Ramos (cell line): ENCODE measurements around the gene AACS.
"Not testable (repeated sequence)": the region's sequence is repeated elsewhere in the genome, so short reads cannot be mapped to it uniquely, and the experiment has no call there.

Experiments used
- in situ Hi-C: fragments of 300-500 bp; cut with MboI; formaldehyde crosslinking; loops from one replicate; pipeline ENCODE4 v1.14.3; 2022; ENCODE audit warnings: low sequenced_read_pairs; ENCODE audit not compliant: unreplicated experiment

Gene AACS

DNA sequence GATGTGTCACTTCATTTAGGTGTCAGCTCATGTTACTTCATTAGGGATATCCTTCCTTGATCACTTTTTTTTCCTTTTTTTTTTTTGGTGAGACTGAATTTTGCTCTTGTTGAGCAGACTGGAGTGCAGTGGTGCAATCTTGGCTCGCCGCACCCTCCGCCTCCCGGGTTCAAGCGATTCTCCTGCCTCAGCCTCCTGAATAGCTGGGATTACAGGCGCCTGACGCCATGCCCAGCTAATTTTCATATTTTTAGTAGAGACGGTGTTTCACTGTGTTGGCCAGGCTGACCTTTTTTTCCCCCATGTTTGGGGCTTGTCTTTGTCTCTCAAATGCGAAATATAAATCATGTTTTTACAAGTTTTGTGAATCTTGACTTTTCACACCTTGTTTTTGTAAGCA lies 9.6 kb upstream of the AACS start:
- in situ Hi-C loops, result no loop called here

DNA sequence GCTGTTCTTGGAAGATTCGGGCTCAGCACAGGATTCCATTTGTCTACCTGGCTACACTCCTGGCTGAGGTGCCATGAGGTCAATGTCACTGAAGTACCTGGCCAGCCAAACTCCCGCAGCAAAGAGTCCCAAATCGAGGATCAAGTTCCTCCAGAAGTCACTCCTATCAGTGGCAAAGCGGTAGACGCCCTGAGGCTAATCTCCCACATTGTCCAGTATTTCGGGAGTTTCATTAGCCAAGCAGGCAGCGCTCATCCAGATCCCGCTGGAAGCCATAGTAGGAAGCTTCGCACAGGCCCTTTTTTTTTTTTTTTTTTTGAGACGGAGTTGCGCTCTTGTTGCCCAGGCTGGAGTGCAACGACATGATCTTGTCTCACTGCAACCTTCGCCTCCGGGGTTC lies 8.9 kb upstream of the AACS start:
- in situ Hi-C loops, result no loop called here

DNA sequence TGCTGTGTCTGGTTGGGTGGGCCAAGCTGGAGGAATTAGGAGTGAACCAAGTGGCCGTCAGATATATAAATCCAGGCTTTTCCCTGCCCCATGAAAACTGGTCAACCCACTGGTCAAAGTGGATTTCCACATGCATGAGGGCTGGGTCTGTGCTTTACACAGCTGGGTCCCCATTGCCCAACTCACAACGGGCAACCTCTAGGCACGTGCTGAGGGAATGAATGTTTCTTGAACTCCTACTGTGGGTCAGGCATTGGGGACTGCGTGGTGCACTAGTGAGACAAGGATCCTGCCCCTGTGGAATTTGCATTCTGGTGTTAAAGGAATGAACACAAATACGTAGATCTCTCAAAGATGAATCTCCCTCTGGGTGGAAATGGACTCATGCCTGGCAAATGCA lies 7.5 kb upstream of the AACS start:
- in situ Hi-C loops, result no loop called here

DNA sequence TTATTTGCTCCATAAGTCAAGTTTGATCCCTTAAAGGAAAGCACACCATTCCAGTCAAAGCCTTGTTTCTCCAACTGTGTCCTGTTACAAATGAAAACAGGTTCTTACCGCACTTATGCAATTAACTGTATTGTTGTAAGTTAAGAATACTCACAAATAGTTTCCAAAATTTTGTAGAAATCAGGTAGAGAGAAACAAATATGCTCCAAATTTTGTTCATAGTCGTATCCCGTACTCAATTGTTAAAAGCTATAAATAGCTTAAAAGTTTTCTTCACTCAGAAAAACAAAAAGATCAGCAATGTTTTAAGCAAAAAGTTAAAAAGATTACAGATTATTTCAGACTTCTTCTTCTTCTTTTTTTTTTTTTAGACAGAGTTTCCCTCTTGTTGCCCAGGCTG lies 4.0 kb upstream of the AACS start:
- in situ Hi-C loops, result no loop called here

DNA sequence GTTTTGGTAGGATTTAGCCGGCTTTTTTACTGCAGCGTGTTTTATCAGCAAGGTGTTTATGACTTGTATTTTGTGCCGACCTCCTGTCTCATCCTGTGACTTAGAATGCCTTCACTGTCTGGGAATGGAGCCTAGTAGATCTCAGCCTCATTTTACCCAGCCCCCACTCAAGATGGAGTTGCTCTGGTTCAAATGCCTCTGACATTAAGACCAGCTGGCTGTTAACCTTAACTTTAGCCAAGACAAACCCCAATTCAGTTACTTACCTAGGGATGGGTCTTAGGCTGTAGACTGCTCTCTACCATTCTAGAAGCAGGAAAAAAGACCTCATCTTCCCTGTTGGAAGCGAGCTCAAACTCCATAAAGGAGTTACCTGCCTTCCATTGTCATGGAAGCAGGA lies 1.7 kb upstream of the AACS start:
- in situ Hi-C loops, result not testable (repeated sequence)

DNA sequence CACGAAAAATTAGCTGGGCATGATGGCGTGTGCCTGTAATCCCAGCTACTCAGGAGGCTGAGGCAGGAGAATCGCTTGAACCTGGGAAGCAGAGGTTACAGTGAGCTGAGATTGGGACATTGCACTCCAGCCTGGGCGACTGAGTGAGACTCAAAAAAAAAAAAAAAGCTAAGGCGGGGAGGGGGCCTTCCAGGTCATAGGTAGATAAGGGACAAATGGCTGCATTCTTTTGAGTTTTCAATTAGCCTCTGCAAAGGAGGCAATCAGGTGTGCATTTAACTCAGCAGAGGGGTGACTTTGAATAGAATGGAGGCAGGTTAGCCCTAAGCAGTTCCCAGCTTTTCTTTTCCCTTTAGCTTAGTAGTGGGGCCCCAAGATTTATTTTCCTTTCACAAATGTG lies 743 bp upstream of the AACS start:
- in situ Hi-C loops, result no loop called here

DNA sequence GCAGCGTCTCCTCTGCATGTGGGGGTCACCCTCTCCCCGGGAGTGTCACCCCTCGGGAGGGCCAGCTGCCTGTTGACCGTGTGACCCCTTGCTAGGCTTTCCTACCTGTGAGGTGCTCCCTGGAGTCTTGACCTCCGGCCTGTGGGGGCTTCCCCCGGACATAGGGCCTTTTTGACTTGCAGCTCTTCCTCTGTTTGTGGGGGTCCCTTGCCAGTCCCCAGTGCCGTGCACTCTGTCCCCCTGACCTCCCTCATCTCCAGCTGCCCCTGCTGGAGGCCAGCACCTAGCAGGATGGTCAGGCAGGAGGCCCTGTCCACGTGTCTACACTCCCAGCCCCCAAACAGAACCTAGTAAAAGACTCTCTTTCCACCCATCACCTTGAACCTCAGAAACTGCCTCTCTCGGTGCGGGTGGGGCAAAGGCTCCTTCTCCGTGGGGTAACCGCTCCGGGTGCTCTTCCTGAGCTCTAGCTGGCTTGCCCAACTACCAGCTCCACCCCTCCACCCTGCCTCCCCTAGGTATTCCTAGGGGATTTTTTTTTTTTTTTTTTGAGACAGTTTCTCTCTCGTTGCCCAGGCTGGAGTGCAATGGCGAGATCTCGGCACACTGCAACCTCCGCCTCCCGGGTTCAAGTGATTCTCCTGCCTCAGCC lies 810 bp downstream of the AACS start:
- in situ Hi-C loops, result no loop called here

DNA sequence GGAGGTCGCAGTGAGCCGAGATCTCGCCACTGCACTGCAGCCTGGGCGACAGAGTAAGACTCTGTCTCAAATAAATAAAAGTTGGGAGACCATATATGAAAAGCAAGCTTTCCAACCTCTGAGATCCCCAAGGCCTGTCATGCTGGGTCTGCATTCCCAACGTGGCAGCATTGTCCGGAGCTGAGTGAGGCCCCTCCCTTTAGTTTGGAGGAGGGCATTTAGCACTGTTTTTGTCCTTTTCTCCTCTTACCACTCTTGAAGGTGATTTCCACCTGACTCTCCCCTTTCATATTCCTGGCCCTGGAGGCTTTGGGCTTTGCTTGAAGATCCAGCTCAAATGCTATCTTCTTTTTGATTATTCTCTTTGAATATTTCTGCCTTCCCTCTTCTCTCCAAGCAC lies 3.2 kb downstream of the AACS start:
- in situ Hi-C loops, result no loop called here

DNA sequence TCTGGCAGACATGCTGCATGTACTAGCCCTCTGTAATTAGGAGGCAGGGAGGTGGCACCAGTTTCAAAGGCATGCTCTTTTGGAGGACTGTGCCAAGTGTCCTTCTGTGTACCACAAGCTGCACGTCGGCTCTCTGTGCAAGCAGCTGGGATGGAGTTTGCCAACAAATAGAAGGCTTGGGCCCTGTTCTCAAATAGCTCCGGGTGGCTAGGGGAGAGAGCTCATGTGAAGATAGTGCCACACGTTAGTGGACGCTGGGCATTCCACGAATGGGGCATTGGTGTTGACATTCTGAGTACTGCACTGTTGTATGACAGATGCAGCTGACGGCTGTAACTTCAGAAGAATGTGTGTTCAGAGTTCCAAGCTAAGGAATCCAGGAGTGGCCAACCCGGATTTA lies 4.4 kb downstream of the AACS start:
- in situ Hi-C loops, result no loop called here

DNA sequence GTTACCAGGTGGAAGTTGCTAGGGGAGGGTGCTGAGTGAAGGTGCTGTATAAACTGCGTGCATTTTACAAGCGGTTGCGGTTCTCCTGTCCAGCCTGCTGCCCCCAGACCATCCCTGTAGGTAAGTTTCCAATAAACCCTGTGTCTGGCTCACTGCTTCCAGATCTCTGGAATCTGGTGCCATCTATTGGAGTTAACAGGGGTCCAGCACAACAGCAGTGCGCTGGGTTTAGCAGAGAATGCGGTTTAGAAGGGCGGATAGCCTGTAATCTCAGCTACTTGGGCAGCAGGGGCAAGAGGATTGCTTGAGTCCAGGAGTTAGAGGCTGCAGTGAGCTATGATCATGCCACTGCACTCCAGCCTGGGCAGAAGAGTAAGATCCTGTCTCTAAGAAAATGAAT lies 4.9 kb downstream of the AACS start:
- in situ Hi-C loops, result no loop called here

DNA sequence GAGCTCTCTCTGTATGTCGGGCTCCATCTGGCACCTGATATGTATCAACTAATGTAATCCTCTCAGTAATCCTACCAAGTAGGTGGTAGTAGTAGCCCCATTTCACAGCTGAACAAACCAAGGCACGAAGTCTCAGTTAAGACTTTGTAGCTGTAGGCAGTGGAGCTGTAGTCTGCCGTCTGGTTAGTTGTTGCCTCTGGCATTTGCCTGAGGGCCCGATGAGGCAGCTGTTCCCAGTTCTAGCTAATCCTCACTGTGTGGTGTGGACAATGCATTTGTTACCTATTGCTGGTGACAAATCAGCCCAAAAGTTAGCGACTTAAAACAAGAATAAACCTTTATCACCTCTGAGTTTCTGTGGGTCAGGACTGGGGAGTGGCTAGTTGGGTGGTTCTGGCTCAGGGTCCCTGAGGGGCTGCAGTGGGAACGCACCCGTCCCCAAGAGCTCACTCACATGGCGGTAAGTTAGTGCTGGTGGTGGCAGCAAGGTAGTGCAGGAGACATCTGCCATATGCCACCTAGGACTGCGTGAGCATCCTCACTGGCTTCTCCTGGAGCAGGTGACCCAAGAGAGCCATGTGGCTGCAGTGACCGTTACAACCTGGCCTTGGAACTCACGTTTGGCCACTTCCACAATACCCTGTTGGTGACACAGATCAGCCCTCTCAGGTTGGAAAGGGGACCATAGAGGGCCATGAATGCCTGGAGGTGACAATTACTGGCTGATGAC lies 5.6 kb downstream of the AACS start:
- in situ Hi-C loops, result no loop called here

DNA sequence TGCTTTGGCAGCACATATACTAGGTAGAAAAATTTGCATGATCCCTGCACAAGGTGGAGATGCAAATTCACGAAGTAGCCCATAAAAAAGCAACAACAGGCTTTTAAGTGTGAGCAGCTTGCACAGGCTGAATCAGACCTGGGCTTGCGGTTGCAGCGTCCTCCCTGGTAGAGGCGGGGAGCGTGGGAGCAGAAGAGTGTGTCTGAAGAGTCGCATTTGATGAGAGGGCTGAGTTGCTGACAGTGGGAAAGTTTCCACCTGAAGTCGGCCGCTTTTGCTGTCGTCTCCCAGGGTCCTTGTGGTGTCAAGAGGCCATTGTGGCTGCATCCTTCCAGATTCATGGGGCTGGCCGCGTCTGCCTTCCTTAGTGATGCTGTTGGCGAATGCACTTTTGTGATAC lies 6.2 kb downstream of the AACS start:
- in situ Hi-C loops, result no loop called here

DNA sequence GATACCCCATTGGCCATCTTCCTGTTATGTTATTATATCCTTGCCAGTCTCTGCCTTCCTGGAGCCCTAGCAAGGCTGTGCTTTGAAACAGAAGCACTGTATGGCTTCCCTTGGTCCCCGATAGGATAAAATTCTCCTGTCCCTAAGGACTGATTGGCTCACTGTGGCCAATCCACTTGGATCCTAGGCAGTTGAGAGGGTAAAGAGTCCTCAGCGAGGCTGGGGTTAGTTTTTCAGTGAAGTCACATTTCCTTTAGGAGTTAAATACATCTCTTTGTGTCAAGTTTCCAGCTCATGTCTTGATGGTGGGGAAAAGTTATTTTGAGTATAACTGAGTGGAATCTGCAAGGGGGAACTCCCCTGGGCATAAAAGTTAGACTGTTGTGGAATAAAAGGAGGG lies 7.3 kb downstream of the AACS start:
- in situ Hi-C loops, result no loop called here

DNA sequence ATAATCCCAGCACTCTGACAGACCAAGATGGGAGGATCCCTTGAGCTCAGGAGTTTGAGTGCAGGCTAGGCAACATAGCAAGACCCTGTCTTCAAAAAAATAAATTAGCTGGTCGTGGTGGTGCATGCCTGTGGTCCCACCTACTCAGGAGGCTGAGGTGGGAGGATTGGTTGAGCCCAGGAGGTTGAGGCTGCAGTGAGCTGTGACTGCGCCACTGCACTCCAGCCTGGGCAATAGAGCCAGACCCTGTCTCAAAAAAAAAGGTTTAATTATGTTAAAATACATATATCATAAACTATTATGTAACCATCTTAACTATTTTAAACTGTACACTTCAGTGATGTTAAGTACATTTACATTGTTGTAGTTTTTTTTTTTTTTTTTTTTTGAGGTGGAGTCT lies 9.1 kb downstream of the AACS start:
- in situ Hi-C loops, result not testable (repeated sequence)

DNA sequence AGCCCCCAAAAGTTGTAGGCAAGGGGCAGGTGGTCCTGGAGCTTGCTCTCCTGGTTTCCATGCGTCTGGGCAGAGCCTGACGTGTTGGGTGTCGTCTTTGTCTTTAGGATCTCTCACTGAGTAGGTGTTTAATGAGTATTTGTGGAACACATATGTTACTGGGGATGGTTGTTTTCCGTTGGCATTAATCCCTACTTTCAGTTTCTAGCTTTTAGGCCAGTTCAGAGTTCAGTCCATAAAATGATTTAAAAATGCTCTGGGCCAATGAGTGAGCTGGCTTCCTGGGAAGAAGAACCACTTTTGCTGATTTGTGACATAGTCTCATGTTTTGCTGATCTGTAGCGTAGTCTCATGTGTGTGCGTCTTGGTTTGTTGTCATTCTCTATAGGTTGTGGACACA lies 10.9 kb downstream of the AACS start:
- in situ Hi-C loops, result no loop called here

DNA sequence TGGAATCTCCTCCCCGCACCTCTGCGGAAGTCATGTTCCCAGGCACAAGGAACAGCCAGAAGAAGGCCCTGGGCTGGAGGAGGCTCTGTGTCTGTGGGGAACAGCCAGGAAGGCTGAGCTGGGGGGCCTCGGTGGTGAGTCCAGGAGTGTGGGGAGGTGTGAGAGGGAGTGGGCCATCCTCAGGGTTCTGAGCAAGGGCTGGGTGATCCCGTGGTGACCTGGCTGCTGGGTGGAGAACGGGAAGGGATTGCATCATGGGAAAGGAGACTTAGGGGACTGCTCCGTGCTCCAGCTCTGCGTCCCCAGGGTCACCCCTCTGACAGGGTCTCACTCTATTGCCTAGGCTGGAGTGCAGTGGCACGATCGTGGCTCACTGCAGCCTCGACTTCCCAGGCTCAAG lies 13.8 kb downstream of the AACS start:
- in situ Hi-C loops, result no loop called here

DNA sequence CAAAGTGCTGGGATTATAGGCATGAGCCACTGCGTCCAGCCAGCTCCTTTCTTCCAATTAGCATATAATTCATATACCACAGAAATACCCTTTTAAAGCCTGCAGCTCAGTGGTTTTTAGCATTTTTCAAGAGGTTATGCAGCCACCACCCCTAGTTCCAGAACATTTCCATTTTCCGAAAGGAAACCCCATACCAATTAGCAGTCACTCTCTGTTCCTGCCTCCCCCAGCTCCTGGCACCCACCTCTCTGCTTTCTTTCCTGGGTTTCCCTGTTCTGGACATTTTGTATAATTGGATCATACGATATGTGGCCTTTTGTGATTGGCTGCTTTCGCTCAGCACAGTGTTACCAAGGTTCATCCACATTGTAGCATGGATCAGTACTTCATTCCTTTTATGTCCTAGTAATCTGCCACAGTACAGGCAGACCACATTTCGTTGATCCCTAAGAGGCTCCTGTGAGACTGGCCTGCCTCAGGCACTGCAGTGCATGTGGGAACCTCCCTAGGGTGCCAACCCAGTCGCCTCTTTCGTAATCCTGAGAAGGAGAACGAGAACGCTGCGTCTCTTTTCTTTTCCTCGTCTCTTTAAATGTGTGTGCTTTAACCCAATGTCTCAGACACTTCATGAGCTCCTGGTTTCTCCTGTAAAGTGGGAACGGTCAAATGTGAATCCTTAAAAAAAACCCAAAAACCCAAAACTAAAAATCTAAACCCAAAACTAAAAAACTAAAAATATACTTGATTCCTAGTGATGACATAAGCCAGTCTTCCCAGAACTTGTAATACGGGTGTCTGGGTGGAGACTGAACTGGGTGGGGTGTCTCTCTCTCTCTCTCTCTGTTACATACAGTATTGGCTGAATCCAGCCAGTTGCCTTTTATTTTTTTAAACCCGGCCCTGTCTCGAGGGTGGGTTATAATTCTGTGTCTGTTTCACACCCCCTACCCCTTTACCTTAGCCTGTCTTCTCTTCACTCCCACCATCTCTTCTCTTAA lies 14.7 kb downstream of the AACS start:
- in situ Hi-C loops, result no loop called here

DNA sequence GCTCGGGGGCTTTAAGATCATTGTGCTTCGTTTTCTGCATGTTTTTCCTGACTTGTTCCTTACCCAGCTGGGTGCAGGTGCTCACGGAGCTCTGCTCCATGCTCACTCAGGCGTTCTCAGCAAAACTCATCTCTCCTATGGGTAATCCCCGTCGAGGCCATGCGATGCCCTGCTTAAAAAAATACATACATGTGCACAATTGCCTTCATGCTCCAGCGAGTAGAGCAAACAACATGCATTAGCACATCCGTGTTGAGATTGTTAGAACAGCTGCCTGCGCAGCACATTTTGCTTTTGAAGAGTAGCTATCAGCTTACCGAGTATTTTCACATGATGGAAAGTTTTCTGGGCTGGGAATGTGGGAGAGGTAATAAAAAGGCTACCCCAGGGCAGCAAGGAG lies 16.2 kb downstream of the AACS start:
- in situ Hi-C loops, result no loop called here

DNA sequence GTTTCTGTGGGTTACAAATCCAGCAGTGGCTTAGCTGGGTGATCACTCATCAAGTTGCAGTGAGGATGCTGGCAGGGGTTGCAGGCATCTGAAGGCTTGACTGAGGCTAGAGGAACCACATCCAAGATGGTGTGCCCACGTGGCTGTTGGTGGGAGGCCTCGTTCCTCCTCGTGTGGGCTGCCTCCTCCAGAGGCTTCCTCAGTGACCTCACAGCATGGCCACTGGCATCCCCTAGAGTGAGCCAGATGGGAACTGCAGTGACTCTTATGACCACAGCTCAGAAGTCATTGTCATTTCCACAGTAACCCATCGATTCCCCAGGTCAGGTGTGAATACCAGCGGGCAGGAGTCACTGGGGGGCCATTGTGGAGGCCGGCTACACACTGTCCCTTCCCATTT lies 17.8 kb downstream of the AACS start:
- in situ Hi-C loops, result no loop called here

DNA sequence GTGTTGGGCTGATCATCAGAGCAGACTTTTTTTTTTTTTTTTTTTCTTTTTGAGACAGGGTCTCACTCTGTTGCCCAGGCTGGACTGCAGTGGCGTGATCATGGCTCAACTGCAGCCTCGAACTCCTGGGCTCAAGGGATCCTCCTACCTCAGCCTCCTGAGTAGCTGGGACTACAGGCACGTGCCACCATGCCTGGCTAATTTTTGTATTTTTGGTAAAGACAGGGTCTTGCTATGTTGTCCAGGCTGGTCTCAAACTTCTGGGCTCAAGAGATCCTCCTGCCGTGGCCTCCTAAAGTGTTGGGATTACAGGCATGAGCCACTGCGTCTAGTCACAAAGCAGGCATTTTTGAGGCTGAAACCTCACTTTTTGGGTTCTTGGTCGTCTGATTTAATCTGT lies 23.0 kb downstream of the AACS start:
- in situ Hi-C loops, result not testable (repeated sequence)

DNA sequence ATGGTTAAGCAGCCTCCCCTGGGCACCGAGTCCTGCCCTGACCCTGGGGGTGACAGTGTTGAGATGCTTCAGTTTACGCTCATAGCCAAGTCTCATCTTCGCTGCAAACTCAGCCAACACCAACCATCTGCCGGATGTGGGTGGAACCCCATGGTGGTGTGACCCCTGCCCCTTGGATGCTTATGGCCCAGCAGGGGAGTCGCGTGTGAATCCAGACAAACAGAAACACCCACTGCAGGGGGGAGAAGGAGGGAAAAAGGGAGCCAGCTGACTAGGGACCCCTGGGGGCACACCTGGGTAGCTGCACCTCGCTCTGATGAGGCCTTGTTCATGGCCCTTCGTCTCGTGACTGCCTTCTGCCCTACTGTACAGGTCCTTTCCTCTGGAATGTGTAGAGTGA lies 23.8 kb downstream of the AACS start:
- in situ Hi-C loops, result no loop called here
